AG10803 (cell line): ENCODE data around the gene ZNF766.
"Not testable (repeated sequence)": the region's sequence is repeated elsewhere in the genome, so short reads cannot be mapped to it uniquely, and the experiment has no call there.

Source experiments
- DNase-seq: peaks from one replicate; pipeline ENCODE4 v3.0.0; 2010; ENCODE audit warnings: low read depth
- H3K4me3 ChIP-seq: 2 replicates; pipeline ENCODE4 v1.5.1; 2011; ENCODE audit warnings: mild to moderate bottlenecking, low read length, control low read depth
- CTCF ChIP-seq: conservative IDR thresholded peaks from 2 replicates; pipeline ENCODE4 v1.5.1; 2011; ENCODE audit warnings: mild to moderate bottlenecking, low read length, control low read depth, inconsistent platforms

The ZNF766 gene

GRCh38 chr19:52275988-52276387 is 6.6 kb downstream of the ZNF766 start:
- no peak for TF ChIP-seq CTCF
- H3K4me3 ChIP-seq, result no peak overlapping the region
- no peak for DNase-seq

- DNase-seq, result no peak
- TF ChIP-seq CTCF, result no peak
- no peak overlapping the region for H3K4me3 ChIP-seq
Observed at GRCh38 chr19:52277471-52277870, 8.1 kb downstream of the ZNF766 start.

GRCh38 chr19:52286256-52286655 is 16.9 kb downstream of the ZNF766 start:
- no peak overlapping the region for H3K4me3 ChIP-seq
- no peak for TF ChIP-seq CTCF
- no peak for DNase-seq

- no peak for DNase-seq
- no peak for TF ChIP-seq CTCF
- H3K4me3 ChIP-seq, result no peak overlapping the region
Observed at GRCh38 chr19:52291781-52292180, 22.4 kb downstream of the ZNF766 start.

- DNase-seq, H3K4me3 ChIP-seq: not testable (repeated sequence)
Observed at GRCh38 chr19:52292946-52293345, 23.6 kb downstream of the ZNF766 start.

GRCh38 chr19:52296400-52296772 is 27.0 kb downstream of the ZNF766 start:
- DNase-seq, result no peak
- no peak for TF ChIP-seq CTCF
- peak overlapping the region; percentile 80 for H3K4me3 ChIP-seq

GRCh38 chr19:52296773-52297600 is 27.6 kb downstream of the ZNF766 start, which contains the start of gene ZNF480:
Gene ZNF480 (plus strand): TSS chr19:52297169. CDS start chr19:52300413, 3,244 bp downstream.
- peak; percentile 74 for DNase-seq
- no peak; the same call in 1 of the 2 replicates for TF ChIP-seq CTCF
- H3K4me3 ChIP-seq, result peak within 1 kb of the TSS; percentile 95
